Measurements from ENCODE around the gene PKIG. TPM values are rescaled to one million over a fixed set of nuclear protein-coding genes. Genes with fewer than 3 reads are reported as not detected.

PKIG gene
- total and polyA plus RNA-seq, 9 of the 15 experiments (the other 6 are each of a cell fraction or from before 2014, with no cell fraction given): 0.13 to 7.0 (median 4.7) TPM

- TF ChIP-seq CHD7 (IDR thresholded peaks at IDR 0.05; ENCODE audit: low read depth, low read length): no peak
- TF ChIP-seq MTA2 (IDR thresholded peaks at IDR 0.05; ENCODE audit: low read depth): no peak
- TF ChIP-seq JUN (IDR thresholded peaks at IDR 0.05; ENCODE audit: borderline replicate concordance, low read depth, low read length): no peak
- TF ChIP-seq JUN (CRISPR knock-in tag; IDR thresholded peaks at IDR 0.05; ENCODE audit: borderline replicate concordance): no peak
- no peak for TF ChIP-seq RBM22 (IDR thresholded peaks at IDR 0.05; ENCODE audit: low read depth, low read length, poor library complexity, severe bottlenecking)
- peak; percentile 64 for TF ChIP-seq IRF9 (tag; IDR thresholded peaks at IDR 0.05)
- TF ChIP-seq CBFA2T3 (IDR thresholded peaks at IDR 0.05): peak; percentile 31; the same call in 1 of the 2 replicates
- TF ChIP-seq PBX2 (CRISPR knock-in tag; IDR thresholded peaks at IDR 0.05; ENCODE audit: low read depth): no peak
- peak; percentile 63 for TF ChIP-seq PBX2 (tag; conservative IDR thresholded peaks at IDR 0.05; ENCODE audit: low read depth)
- no peak for TF ChIP-seq HDAC3 (IDR thresholded peaks at IDR 0.05; ENCODE audit: borderline replicate concordance, partially characterized antibody)
- 0 out of 4 replicates have a peak, but pooled peaks of 1 of the 2 experiments have one; percentile 40 for TF ChIP-seq MLLT1 (IDR thresholded peaks at IDR 0.05)
These were observed 28.1 kb downstream of the PKIG start (continued) for GRCh38 chr20:44610313-44610962.

Measured in K562 (cell line).